ENCODE measurements around the gene SPRR1A.

SPRR1A gene

DNA sequence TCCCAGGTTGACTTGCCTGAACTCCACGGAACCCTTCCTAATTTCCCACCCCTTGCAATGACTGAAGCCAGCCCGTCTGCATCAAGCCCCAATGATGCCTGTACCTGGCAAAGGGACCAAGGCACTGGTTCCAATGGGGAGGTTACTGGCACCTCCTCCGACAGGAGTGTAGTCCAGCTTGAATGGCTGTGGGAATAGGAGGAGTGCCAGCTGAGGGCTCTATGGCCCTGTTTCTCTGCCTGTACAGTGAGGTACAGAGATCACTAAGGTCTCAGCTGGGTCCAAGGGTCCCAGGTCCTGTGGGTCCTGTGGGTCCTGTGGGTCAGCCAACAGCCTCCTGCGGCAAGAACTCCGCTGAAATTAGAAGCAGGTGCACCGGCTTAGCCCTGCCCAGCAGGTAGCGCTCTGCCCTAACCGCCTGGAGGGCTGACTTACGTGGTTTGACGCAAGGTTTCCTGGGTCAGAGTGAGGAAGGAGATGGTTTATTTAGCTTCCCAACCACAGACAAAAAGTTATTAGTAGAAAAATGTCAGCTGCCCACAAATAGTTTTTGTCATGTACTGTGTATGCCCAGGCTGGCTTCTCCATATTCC is 23.3 kb upstream of the SPRR1A start:
- H3K9me3 ChIP-seq (ENCODE audit: insufficient read depth, low read length) = no peaks in the 10 kb centered on the region
- TF ChIP-seq EZH2phosphoT487 (IDR thresholded peaks at IDR 0.05; ENCODE audit: low read depth) (no peak), CTCF (IDR thresholded peaks at IDR 0.05; ENCODE audit: low read depth, low read length) (peak; percentile 83)
- no peaks in the 10 kb centered on the region for H4K20me1 ChIP-seq (ENCODE audit: insufficient read depth, low read length)
- H3K9ac ChIP-seq (ENCODE audit: low read length) = no peak overlapping the region
- H3K27ac ChIP-seq (ENCODE audit: low read length) = no peak overlapping the region
- H3K4me1 ChIP-seq (ENCODE audit: low read length) = peaks cover 7% of the 10 kb centered on the region
- H2AFZ ChIP-seq (ENCODE audit: low read depth, low read length) = peak overlapping the region; percentile 45; the same call in 1 of the 2 replicates
- no peak overlapping the region for H3K4me3 ChIP-seq (ENCODE audit: low read length)
- peaks cover 45% of the 10 kb centered on the region for H3K27me3 ChIP-seq (ENCODE audit: low read depth, low read length)
- peak overlapping the region; percentile 37 for H3K4me2 ChIP-seq (ENCODE audit: low read length)
- H3K36me3 ChIP-seq (replicated peaks; ENCODE audit: low read depth, low read length) = no peaks in the 10 kb centered on the region
- no peaks in the 10 kb centered on the region for H3K79me2 ChIP-seq (ENCODE audit: low read length)

- H3K27ac ChIP-seq (ENCODE audit: low read length) = no peak overlapping the region
- H3K4me2 ChIP-seq (ENCODE audit: low read length) = peak overlapping the region; percentile 37
- H3K4me1 ChIP-seq (ENCODE audit: low read length) = peaks cover 12% of the 10 kb centered on the region
- H4K20me1 ChIP-seq (ENCODE audit: insufficient read depth, low read length) = no peaks in the 10 kb centered on the region
- H3K4me3 ChIP-seq (ENCODE audit: low read length) = no peak overlapping the region
- peak overlapping the region; percentile 45 for H2AFZ ChIP-seq (ENCODE audit: low read depth, low read length)
- TF ChIP-seq EZH2phosphoT487 (IDR thresholded peaks at IDR 0.05; ENCODE audit: low read depth) = no peak
- TF ChIP-seq CTCF (IDR thresholded peaks at IDR 0.05; ENCODE audit: low read depth, low read length) = no peak
- no peak overlapping the region for H3K9ac ChIP-seq (ENCODE audit: low read length)
- no peaks in the 10 kb centered on the region for H3K36me3 ChIP-seq (replicated peaks; ENCODE audit: low read depth, low read length)
- no peaks in the 10 kb centered on the region for H3K9me3 ChIP-seq (ENCODE audit: insufficient read depth, low read length)
- H3K27me3 ChIP-seq (ENCODE audit: low read depth, low read length) = peaks cover 53% of the 10 kb centered on the region
- H3K79me2 ChIP-seq (ENCODE audit: low read length) = no peaks in the 10 kb centered on the region
These were observed 22.5 kb upstream of the SPRR1A start for GRCh38 chr1:152961226-152961891.

GRCh38 chr1:152962876-152963415 is 20.9 kb upstream of the SPRR1A start:
- peaks cover 48% of the 10 kb centered on the region for H3K27me3 ChIP-seq (ENCODE audit: low read depth, low read length)
- H3K4me2 ChIP-seq (ENCODE audit: low read length) = no peak overlapping the region
- no peaks in the 10 kb centered on the region for H3K36me3 ChIP-seq (replicated peaks; ENCODE audit: low read depth, low read length)
- no peaks in the 10 kb centered on the region for H4K20me1 ChIP-seq (ENCODE audit: insufficient read depth, low read length)
- no peak overlapping the region for H3K27ac ChIP-seq (ENCODE audit: low read length)
- H3K4me1 ChIP-seq (ENCODE audit: low read length) = peaks cover 27% of the 10 kb centered on the region
- TF ChIP-seq EZH2phosphoT487 (IDR thresholded peaks at IDR 0.05; ENCODE audit: low read depth) = no peak
- no peak for TF ChIP-seq CTCF (IDR thresholded peaks at IDR 0.05; ENCODE audit: low read depth, low read length)
- no peaks in the 10 kb centered on the region for H3K79me2 ChIP-seq (ENCODE audit: low read length)
- H2AFZ ChIP-seq (ENCODE audit: low read depth, low read length) = no peak overlapping the region
- no peak overlapping the region for H3K4me3 ChIP-seq (ENCODE audit: low read length)
- H3K9me3 ChIP-seq (ENCODE audit: insufficient read depth, low read length) = no peaks in the 10 kb centered on the region
- H3K9ac ChIP-seq (ENCODE audit: low read length) = no peak overlapping the region

- H3K9ac ChIP-seq (ENCODE audit: low read length) = no peak overlapping the region
- no peak overlapping the region for H3K4me3 ChIP-seq (ENCODE audit: low read length)
- peaks cover 34% of the 10 kb centered on the region for H3K27me3 ChIP-seq (ENCODE audit: low read depth, low read length)
- H3K9me3 ChIP-seq (ENCODE audit: insufficient read depth, low read length) = no peaks in the 10 kb centered on the region
- no peak overlapping the region for H3K27ac ChIP-seq (ENCODE audit: low read length)
- TF ChIP-seq CTCF (IDR thresholded peaks at IDR 0.05; ENCODE audit: low read depth, low read length) = no peak
- no peak for TF ChIP-seq EZH2phosphoT487 (IDR thresholded peaks at IDR 0.05; ENCODE audit: low read depth)
- no peak overlapping the region for H3K4me2 ChIP-seq (ENCODE audit: low read length)
- no peaks in the 10 kb centered on the region for H3K36me3 ChIP-seq (replicated peaks; ENCODE audit: low read depth, low read length)
- H3K79me2 ChIP-seq (ENCODE audit: low read length) = no peaks in the 10 kb centered on the region
- H2AFZ ChIP-seq (ENCODE audit: low read depth, low read length) = no peak overlapping the region
- peaks cover 43% of the 10 kb centered on the region for H3K4me1 ChIP-seq (ENCODE audit: low read length)
- H4K20me1 ChIP-seq (ENCODE audit: insufficient read depth, low read length) = no peaks in the 10 kb centered on the region
These were observed 19.3 kb upstream of the SPRR1A start for GRCh38 chr1:152964536-152964935.

All from OCI-LY3 (cell line).